NCI-H524 (cell line): ENCODE measurements around the gene LARGE2.

ENCODE experiments used
- DNase-seq, 2 experiments: peaks; one replicate each; lab custom pipeline; 2025; lab: John Stamatoyannopoulos, UW

Gene LARGE2

GRCh38 chr11:45930031-45930794 lies 7.8 kb downstream of the LARGE2 start:
- peak; percentile 25 to 72 for DNase-seq

GRCh38 chr11:45930951-45931570 lies 8.6 kb downstream of the LARGE2 start:
- no peak for DNase-seq

GRCh38 chr11:45931739-45932138 lies 9.3 kb downstream of the LARGE2 start:
- DNase-seq = no peak

GRCh38 chr11:45932217-45932616 lies 9.8 kb downstream of the LARGE2 start:
- DNase-seq = no peak

- no peak for DNase-seq
Observed at GRCh38 chr11:45933131-45933831, 10.8 kb downstream of the LARGE2 start.

- DNase-seq = no peak
Observed at GRCh38 chr11:45933846-45934579, 11.6 kb downstream of the LARGE2 start.

GRCh38 chr11:45934580-45935318 lies 12.3 kb downstream of the LARGE2 start:
- no peak for DNase-seq

- no peak for DNase-seq
Observed at GRCh38 chr11:45935349-45936064, 13.1 kb downstream of the LARGE2 start.

GRCh38 chr11:45936511-45937054 lies 14.1 kb downstream of the LARGE2 start:
- DNase-seq = no peak

GRCh38 chr11:45937916-45938315 lies 15.5 kb downstream of the LARGE2 start:
- DNase-seq = no peak

GRCh38 chr11:45939836-45940235 lies 17.4 kb downstream of the LARGE2 start:
- no peak for DNase-seq

- DNase-seq = no peak
Observed at GRCh38 chr11:45941285-45941684, 18.8 kb downstream of the LARGE2 start.

GRCh38 chr11:45942381-45942780 lies 19.9 kb downstream of the LARGE2 start:
- no peak for DNase-seq

GRCh38 chr11:45945397-45945999 lies 23.0 kb downstream of the LARGE2 start:
- no peak for DNase-seq

GRCh38 chr11:45947885-45948284 lies 25.4 kb downstream of the LARGE2 start:
- DNase-seq = no peak

GRCh38 chr11:45948356-45948755 lies 25.9 kb downstream of the LARGE2 start:
- DNase-seq = no peak

- no peak for DNase-seq
Observed at GRCh38 chr11:45949992-45950407, 27.5 kb downstream of the LARGE2 start.

GRCh38 chr11:45959851-45960250 lies 37.4 kb downstream of the LARGE2 start:
- no peak for DNase-seq

- no peak for DNase-seq
Observed at GRCh38 chr11:45960387-45961095, 38.1 kb downstream of the LARGE2 start.
